Type B pancreatic cell (in vitro differentiated cells): ENCODE measurements around the gene ZNF148. TPM values are rescaled to one million over a fixed set of nuclear protein-coding genes. Genes with fewer than 3 reads are reported as not detected.

Source experiments
- DNase-seq: peaks from one replicate; pipeline ENCODE4 v3.0.0; 2021; ENCODE audit warnings: mixed read lengths; ENCODE audit not compliant: unreplicated experiment; ENCODE audit errors: extremely low spot score
- H3K27ac Mint-ChIP-seq: 2 replicates; pipeline ENCODE4 v1.8.0; 2021; ENCODE audit warnings: mild to moderate bottlenecking, mixed read lengths
- H3K27me3 Mint-ChIP-seq: 2 replicates; pipeline ENCODE4 v1.8.0; 2021; ENCODE audit warnings: mixed read lengths
- H3K36me3 Mint-ChIP-seq: 2 replicates; pipeline ENCODE4 v1.8.0; 2021; ENCODE audit warnings: mixed read lengths
- H3K4me1 Mint-ChIP-seq: one replicate; pipeline ENCODE4 v1.8.0; 2021; ENCODE audit warnings: mixed read lengths; ENCODE audit not compliant: unreplicated experiment
- H3K4me3 Mint-ChIP-seq: 2 replicates; pipeline ENCODE4 v1.8.0; 2021; ENCODE audit warnings: mild to moderate bottlenecking, mixed read lengths
- H3K9me3 Mint-ChIP-seq: 2 replicates; pipeline ENCODE4 v1.8.0; 2021; ENCODE audit warnings: mixed read lengths
- CTCF ChIP-seq: fragments of 200-600 bp; sonication (generic); conservative IDR thresholded peaks from 2 replicates; pipeline ENCODE4 v1.5.0; 2021; ENCODE audit warnings: antibody characterized with exemption, mild to moderate bottlenecking
- total RNA-seq: library from RNA; stranded (reverse); gene quantifications from 2 replicates; pipeline ENCODE4 v1.2.1, GENCODE V29; 2021; ENCODE audit warnings: low replicate concordance

The ZNF148 gene
- total RNA-seq, 1 donor from 2014 or later: 46.4 TPM

- no peak overlapping the region for H3K27ac Mint-ChIP-seq
- peaks cover 16% of the 10 kb centered on the region for H3K36me3 Mint-ChIP-seq
- TF ChIP-seq CTCF: no peak
- no peaks in the 10 kb centered on the region for H3K27me3 Mint-ChIP-seq
- H3K4me1 Mint-ChIP-seq: no peaks in the 10 kb centered on the region
- H3K9me3 Mint-ChIP-seq: peaks cover 4% of the 10 kb centered on the region
- no peak overlapping the region for H3K4me3 Mint-ChIP-seq
- no peak for DNase-seq
These were observed 43.9 kb downstream of the ZNF148 start for GRCh38 chr3:125331243-125331642.

GRCh38 chr3:125326957-125327356 is 48.2 kb downstream of the ZNF148 start:
- H3K4me3 Mint-ChIP-seq: no peak overlapping the region

GRCh38 chr3:125325746-125326145 is 49.4 kb downstream of the ZNF148 start:
- no peak for TF ChIP-seq CTCF
- Mint-ChIP-seq H3K27ac (no peak overlapping the region), H3K9me3 (peaks cover 3% of the 10 kb centered on the region), H3K4me3 (no peak overlapping the region), H3K36me3 (peaks cover 23% of the 10 kb centered on the region), H3K27me3 (no peaks in the 10 kb centered on the region), H3K4me1 (peaks cover 3% of the 10 kb centered on the region)
- no peak for DNase-seq

More at GRCh38 chr3:125326957-125327356, 48.2 kb downstream of the ZNF148 start:
- Mint-ChIP-seq H3K36me3 (peaks cover 23% of the 10 kb centered on the region), H3K27ac (no peak overlapping the region), H3K4me1 (peaks cover 3% of the 10 kb centered on the region), H3K9me3 (peaks cover 3% of the 10 kb centered on the region), H3K27me3 (no peaks in the 10 kb centered on the region)
- no peak for TF ChIP-seq CTCF
- DNase-seq: no peak

GRCh38 chr3:125324341-125324740 is 50.8 kb downstream of the ZNF148 start:
- Mint-ChIP-seq H3K27me3 (no peaks in the 10 kb centered on the region), H3K4me3 (no peak overlapping the region), H3K4me1 (peaks cover 3% of the 10 kb centered on the region), H3K27ac (no peak overlapping the region), H3K36me3 (peaks cover 27% of the 10 kb centered on the region), H3K9me3 (peaks cover 3% of the 10 kb centered on the region)
- no peak for TF ChIP-seq CTCF
- no peak for DNase-seq

GRCh38 chr3:125322917-125323316 is 52.2 kb downstream of the ZNF148 start:
- peaks cover 27% of the 10 kb centered on the region for H3K36me3 Mint-ChIP-seq
- no peak overlapping the region for H3K27ac Mint-ChIP-seq
- peaks cover 3% of the 10 kb centered on the region for H3K4me1 Mint-ChIP-seq
- DNase-seq: no peak
- no peak for TF ChIP-seq CTCF
- H3K9me3 Mint-ChIP-seq: peaks cover 3% of the 10 kb centered on the region
- no peak overlapping the region for H3K4me3 Mint-ChIP-seq
- H3K27me3 Mint-ChIP-seq: no peaks in the 10 kb centered on the region

- H3K27me3 Mint-ChIP-seq: no peaks in the 10 kb centered on the region
- no peak for TF ChIP-seq CTCF
- H3K36me3 Mint-ChIP-seq: peaks cover 25% of the 10 kb centered on the region
- DNase-seq: no peak
- peaks cover 3% of the 10 kb centered on the region for H3K9me3 Mint-ChIP-seq
- no peak overlapping the region for H3K4me3 Mint-ChIP-seq
- no peak overlapping the region for H3K27ac Mint-ChIP-seq
- peaks cover 3% of the 10 kb centered on the region for H3K4me1 Mint-ChIP-seq
These were observed 53.0 kb downstream of the ZNF148 start for GRCh38 chr3:125322166-125322565.
